HL-60 (cell line): ENCODE measurements around the gene HAL.

Source experiments
- DNase-seq, 2 experiments: peaks; one replicate each; pipeline ENCODE4 v3.0.0-alpha.2; 2010 to 2020; ENCODE audit warnings: low read depth in 1 of 2, low spot score in 1 of 2
- H3K27ac ChIP-seq: fragments of 250-450 bp; sonication (Bioruptor Pico); replicated peaks from 2 replicates; pipeline ENCODE4 v1.5.1; 2020; ENCODE audit warnings: mild to moderate bottlenecking, moderate library complexity
- H3K27me3 ChIP-seq: fragments of 250-450 bp; sonication (Bioruptor Pico); 2 replicates; pipeline ENCODE4 v1.5.1; 2021; ENCODE audit warnings: mild to moderate bottlenecking, moderate library complexity; ENCODE audit not compliant: insufficient read depth, poor library complexity, severe bottlenecking
- H3K4me3 ChIP-seq: replicated peaks from 2 replicates; pipeline ENCODE4 v1.5.1; 2011; ENCODE audit warnings: mild to moderate bottlenecking, control low read depth, low read length; ENCODE audit not compliant: insufficient read depth
- GABPA ChIP-seq: IDR thresholded peaks from 2 replicates; pipeline ENCODE4 v1.6.1; 2012; ENCODE audit warnings: low read depth
- POLR2AphosphoS5 ChIP-seq: IDR thresholded peaks from 2 replicates; pipeline ENCODE4 v1.6.1; 2012; ENCODE audit warnings: low read depth
- SPI1 ChIP-seq: IDR thresholded peaks from 2 replicates; pipeline ENCODE4 v1.6.1; 2012; ENCODE audit warnings: low read depth, mild to moderate bottlenecking, borderline replicate concordance
- TF ChIP-seq, protein P1 (sequence below): IDR thresholded peaks from one replicate; pipeline ENCODE4 v1.5.1; 2011; ENCODE audit warnings: low read length, control low read depth, inconsistent platforms; ENCODE audit not compliant: insufficient read depth
- TF ChIP-seq, protein P2 (sequence below): IDR thresholded peaks from 2 replicates; pipeline ENCODE4 v1.6.1; 2012; ENCODE audit warnings: low read depth; ENCODE audit not compliant: insufficient replicate concordance

The HAL gene

DNA sequence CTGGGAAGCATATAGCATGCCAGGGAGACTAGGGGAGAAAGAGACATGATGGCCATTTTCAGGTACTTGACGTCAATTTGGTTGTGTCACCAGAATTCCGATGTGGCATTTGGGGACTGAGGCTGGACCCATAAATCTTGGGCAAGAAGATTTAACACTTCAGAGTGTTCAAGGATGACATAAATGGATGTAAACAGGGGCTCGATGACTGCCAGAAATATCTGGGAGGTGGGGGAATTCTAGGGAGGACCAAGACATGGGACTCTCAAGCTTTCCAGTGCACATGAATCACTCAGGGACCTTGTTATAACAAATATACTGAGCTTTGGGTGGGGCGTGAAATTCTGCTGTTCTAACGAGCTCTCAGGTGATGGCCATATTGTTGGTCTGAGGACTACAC, 17.8 kb downstream of the HAL start:
- no peak overlapping the region for H3K4me3 ChIP-seq
- no peak for TF ChIP-seq POLR2AphosphoS5
- no peaks in the 10 kb centered on the region for H3K27me3 ChIP-seq
- no peak overlapping the region for H3K27ac ChIP-seq
- DNase-seq = no peak

DNA sequence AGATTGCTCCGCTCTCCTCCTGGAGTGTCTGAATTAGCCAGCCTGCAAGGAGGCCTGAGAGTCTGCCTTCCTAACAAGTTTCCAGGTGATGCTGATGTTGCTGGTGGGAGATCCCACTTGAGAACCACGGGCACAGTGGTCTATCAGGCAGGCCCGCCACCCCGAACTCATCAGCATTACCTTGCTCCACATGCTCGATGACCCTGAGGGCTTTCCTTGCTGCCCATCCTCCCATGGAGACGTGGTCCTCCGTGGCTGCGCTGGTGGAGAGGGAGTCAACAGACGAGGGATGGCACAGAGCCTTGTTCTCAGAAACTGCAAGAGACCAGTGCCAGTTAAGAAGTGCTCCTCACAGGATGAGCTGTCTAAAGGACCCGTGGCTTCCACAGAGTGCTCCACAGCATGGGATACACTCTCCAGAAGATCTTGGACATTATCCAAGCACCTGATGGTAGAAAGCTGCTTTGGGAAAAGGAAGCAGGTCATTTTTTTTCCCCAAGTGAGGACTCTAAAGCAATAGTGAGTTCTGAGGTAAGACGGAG, 18.3 kb downstream of the HAL start:
- no peak for DNase-seq
- TF ChIP-seq SPI1 (no peak), GABPA (no peak), POLR2AphosphoS5 (no peak)
- TF ChIP-seq, protein P1, sequence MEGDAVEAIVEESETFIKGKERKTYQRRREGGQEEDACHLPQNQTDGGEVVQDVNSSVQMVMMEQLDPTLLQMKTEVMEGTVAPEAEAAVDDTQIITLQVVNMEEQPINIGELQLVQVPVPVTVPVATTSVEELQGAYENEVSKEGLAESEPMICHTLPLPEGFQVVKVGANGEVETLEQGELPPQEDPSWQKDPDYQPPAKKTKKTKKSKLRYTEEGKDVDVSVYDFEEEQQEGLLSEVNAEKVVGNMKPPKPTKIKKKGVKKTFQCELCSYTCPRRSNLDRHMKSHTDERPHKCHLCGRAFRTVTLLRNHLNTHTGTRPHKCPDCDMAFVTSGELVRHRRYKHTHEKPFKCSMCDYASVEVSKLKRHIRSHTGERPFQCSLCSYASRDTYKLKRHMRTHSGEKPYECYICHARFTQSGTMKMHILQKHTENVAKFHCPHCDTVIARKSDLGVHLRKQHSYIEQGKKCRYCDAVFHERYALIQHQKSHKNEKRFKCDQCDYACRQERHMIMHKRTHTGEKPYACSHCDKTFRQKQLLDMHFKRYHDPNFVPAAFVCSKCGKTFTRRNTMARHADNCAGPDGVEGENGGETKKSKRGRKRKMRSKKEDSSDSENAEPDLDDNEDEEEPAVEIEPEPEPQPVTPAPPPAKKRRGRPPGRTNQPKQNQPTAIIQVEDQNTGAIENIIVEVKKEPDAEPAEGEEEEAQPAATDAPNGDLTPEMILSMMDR = no peak
- TF ChIP-seq, protein P2, sequence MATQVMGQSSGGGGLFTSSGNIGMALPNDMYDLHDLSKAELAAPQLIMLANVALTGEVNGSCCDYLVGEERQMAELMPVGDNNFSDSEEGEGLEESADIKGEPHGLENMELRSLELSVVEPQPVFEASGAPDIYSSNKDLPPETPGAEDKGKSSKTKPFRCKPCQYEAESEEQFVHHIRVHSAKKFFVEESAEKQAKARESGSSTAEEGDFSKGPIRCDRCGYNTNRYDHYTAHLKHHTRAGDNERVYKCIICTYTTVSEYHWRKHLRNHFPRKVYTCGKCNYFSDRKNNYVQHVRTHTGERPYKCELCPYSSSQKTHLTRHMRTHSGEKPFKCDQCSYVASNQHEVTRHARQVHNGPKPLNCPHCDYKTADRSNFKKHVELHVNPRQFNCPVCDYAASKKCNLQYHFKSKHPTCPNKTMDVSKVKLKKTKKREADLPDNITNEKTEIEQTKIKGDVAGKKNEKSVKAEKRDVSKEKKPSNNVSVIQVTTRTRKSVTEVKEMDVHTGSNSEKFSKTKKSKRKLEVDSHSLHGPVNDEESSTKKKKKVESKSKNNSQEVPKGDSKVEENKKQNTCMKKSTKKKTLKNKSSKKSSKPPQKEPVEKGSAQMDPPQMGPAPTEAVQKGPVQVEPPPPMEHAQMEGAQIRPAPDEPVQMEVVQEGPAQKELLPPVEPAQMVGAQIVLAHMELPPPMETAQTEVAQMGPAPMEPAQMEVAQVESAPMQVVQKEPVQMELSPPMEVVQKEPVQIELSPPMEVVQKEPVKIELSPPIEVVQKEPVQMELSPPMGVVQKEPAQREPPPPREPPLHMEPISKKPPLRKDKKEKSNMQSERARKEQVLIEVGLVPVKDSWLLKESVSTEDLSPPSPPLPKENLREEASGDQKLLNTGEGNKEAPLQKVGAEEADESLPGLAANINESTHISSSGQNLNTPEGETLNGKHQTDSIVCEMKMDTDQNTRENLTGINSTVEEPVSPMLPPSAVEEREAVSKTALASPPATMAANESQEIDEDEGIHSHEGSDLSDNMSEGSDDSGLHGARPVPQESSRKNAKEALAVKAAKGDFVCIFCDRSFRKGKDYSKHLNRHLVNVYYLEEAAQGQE = no peak
- H3K27ac ChIP-seq = no peak overlapping the region
- H3K27me3 ChIP-seq = no peaks in the 10 kb centered on the region
- no peak overlapping the region for H3K4me3 ChIP-seq

DNA sequence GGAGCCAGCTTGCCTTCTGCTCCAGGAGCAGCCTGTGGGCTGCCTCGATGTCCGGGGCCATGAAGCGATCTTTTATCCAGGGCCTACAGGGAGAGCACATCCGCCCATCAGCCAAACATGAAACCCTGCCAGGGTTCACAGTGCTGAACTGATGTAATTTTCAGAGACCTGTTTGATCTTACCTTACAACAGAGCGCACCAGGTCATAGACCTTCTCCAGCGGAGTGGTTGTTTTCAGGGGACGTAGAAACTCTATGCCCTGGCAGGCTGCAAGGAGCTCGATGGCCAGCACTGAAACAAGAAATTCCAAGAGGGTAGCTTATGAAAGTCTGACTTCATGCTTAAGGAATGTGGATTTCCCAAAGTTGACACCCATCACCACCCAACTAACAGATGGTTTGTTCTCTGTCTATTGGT, 19.7 kb downstream of the HAL start:
- TF ChIP-seq POLR2AphosphoS5 (no peak), SPI1 (no peak), GABPA (no peak)
- TF ChIP-seq, protein P2 = no peak
- TF ChIP-seq, protein P1 = no peak
- no peak for DNase-seq
- Histone ChIP-seq H3K27ac (no peak overlapping the region), H3K27me3 (no peaks in the 10 kb centered on the region), H3K4me3 (no peak overlapping the region)

DNA sequence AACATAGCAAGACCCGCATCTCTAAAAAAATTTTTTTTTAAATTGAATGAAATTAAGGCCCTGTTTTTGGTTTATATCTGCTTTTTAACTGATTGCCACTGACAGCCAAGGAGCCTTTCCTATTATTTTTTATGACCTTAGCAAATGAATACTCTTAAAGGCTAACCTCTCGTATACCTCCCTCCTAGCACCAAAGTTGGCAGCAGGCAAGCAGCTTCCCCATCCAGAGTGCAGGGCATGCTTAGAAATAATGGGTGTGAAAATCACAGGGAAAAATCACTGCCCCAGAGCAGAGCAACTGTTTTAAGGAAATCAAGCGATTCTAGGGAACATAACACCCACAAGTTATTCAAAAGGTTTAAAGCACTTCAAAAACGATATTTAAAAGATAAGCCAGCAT, 20.7 kb downstream of the HAL start:
- Histone ChIP-seq H3K4me3 (no peak overlapping the region), H3K27ac (no peak overlapping the region), H3K27me3 (no peaks in the 10 kb centered on the region)
- TF ChIP-seq SPI1 (no peak), GABPA (no peak), POLR2AphosphoS5 (no peak)
- TF ChIP-seq, protein P1 = no peak
- TF ChIP-seq, protein P2 = no peak
- no peak for DNase-seq
